HepG2 (cell line): Measurements from ENCODE around the gene BANP. TPM values are rescaled to one million over a fixed set of nuclear protein-coding genes. Genes with fewer than 3 reads are reported as not detected.

Experiments
- EZH2 ChIP-seq: conservative IDR thresholded peaks from 2 replicates; pipeline ENCODE4 v1.6.1; 2012; ENCODE audit warnings: mild to moderate bottlenecking, low read depth, low read length, moderate library complexity
- FOXM1 ChIP-seq: sonication (generic); formaldehyde crosslinking; IDR thresholded peaks from 2 replicates; pipeline ENCODE4 v1.5.0; 2020; ENCODE audit warnings: missing genetic modification reagents
- HDAC2 ChIP-seq: sonication (generic); formaldehyde crosslinking; IDR thresholded peaks from 2 replicates; pipeline ENCODE4 v1.4.0; 2020; ENCODE audit warnings: missing genetic modification reagents
- HDAC6 ChIP-seq: fragments of 200-600 bp; sonication (generic); IDR thresholded peaks from 2 replicates; pipeline ENCODE4 v1.7.0; 2017; ENCODE audit warnings: mild to moderate bottlenecking, antibody characterized with exemption, low read length, low read depth
- HNRNPK ChIP-seq: fragments of 200-400 bp; formaldehyde crosslinking; IDR thresholded peaks from 2 replicates; pipeline ENCODE4 v1.6.1; 2018; ENCODE audit warnings: low read length, low read depth, moderate library complexity, mild to moderate bottlenecking; ENCODE audit not compliant: poor library complexity, severe bottlenecking
- POGZ ChIP-seq: sonication (generic); formaldehyde crosslinking; IDR thresholded peaks from 2 replicates; pipeline ENCODE4 v1.4.0; 2020; ENCODE audit warnings: mild to moderate bottlenecking, missing genetic modification reagents
- RFXANK ChIP-seq: IDR thresholded peaks from 2 replicates; pipeline ENCODE4 v1.6.1; 2016
- SETDB1 ChIP-seq: sonication (generic); formaldehyde crosslinking; IDR thresholded peaks from 2 replicates; pipeline ENCODE4 v1.5.1; 2020; ENCODE audit warnings: missing genetic modification reagents, mild to moderate bottlenecking, borderline replicate concordance
- TOE1 ChIP-seq: sonication (generic); formaldehyde crosslinking; IDR thresholded peaks from 2 replicates; pipeline ENCODE4 v1.4.0; 2020; ENCODE audit warnings: mild to moderate bottlenecking, missing genetic modification reagents
- ZNF557 ChIP-seq: sonication (generic); formaldehyde crosslinking; IDR thresholded peaks from 2 replicates; pipeline ENCODE4 v1.4.0; 2020; ENCODE audit warnings: missing genetic modification reagents
- ZSCAN29 ChIP-seq: sonication (generic); formaldehyde crosslinking; conservative IDR thresholded peaks from 2 replicates; pipeline ENCODE4 v1.4.0; 2020; ENCODE audit warnings: mild to moderate bottlenecking, missing genetic modification reagents
- polyA plus RNA-seq, 8 experiments: library from polyadenylated mRNA; depleted of rRNA in 3 of 8; stranded (reverse) in 7 of 8; unstranded in 1 of 8; fragments of >200 nt; fragmentation: Illumina TruSeq in 4 of 8; extraction: Trizol in 4 of 8; gene quantifications; 2 replicates each; pipeline versions ENCODE4 v1.2.1 to v1.2.3, GENCODE V29; 2011 to 2016; ENCODE audit warnings: low read depth in 4 of 8, missing spikeins in 1 of 8, mixed read lengths in 1 of 8; ENCODE audit not compliant: insufficient read depth in 1 of 8
- total RNA-seq, 5 experiments: library from RNA; depleted of rRNA; stranded (reverse); fragments of >200 nt; fragmentation: Illumina TruSeq; extraction: Trizol; gene quantifications; 2 replicates each; pipeline ENCODE4 v1.2.3, GENCODE V29; 2016; ENCODE audit warnings: low read depth in 1 of 5
- TF ChIP-seq, protein P1 (sequence below): sonication (generic); formaldehyde crosslinking; IDR thresholded peaks from one replicate; pipeline ENCODE4 v1.5.1; 2020; ENCODE audit warnings: mild to moderate bottlenecking, missing genetic modification reagents; ENCODE audit errors: not compliant biosample characterization
- TF ChIP-seq, protein P2 (sequence below): sonication (generic); formaldehyde crosslinking; IDR thresholded peaks from 2 replicates; pipeline ENCODE4 v1.5.0; 2020; ENCODE audit warnings: mild to moderate bottlenecking, missing genetic modification reagents
- TF ChIP-seq, protein P3 (sequence below): sonication (generic); formaldehyde crosslinking; IDR thresholded peaks from 2 replicates; pipeline ENCODE4 v1.5.1; 2020; ENCODE audit warnings: missing genetic modification reagents, mild to moderate bottlenecking, borderline replicate concordance
- TF ChIP-seq, protein P4 (sequence below): sonication (generic); formaldehyde crosslinking; IDR thresholded peaks from 2 replicates; pipeline ENCODE4 v1.5.1; 2020; ENCODE audit warnings: mild to moderate bottlenecking, missing genetic modification reagents

BANP gene
- total and polyA plus RNA-seq, 2 of the 13 experiments (the other 11 are each of a cell fraction or from before 2014, with no cell fraction given): 20.2 to 23.8 TPM

DNA sequence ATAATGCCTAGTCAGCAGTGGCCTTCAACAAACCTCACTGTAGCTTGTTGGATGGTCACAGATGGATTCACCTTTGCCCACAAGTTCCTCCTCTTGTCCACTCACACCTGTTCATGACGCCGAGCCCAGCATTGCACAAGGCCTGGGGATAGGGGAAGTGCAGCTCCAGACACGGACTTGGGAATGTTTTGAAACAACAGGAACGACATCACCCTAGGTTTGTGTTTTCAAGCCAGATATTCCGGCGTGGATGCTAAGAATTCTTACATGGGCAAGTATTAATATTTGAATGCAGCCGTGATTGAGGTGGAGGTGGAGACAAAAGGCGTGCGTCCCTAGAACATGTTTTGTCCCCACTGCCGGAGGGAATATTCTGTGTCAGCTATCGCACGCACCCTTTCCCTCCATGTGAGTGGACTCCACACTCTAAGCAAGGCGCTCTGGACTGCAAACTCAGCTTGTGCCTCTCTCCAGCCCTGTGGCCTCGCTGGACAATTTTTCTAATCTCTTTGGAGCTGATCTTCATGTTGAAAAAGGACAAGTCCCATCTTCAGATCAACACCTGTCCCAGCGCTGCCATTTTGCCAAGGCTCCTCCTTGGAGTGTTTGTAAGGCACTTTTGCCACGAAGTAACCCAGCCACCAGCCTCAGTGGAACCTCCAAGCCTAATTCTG lies 2.0 kb upstream of the BANP start (continued):
- TF ChIP-seq, protein P1, sequence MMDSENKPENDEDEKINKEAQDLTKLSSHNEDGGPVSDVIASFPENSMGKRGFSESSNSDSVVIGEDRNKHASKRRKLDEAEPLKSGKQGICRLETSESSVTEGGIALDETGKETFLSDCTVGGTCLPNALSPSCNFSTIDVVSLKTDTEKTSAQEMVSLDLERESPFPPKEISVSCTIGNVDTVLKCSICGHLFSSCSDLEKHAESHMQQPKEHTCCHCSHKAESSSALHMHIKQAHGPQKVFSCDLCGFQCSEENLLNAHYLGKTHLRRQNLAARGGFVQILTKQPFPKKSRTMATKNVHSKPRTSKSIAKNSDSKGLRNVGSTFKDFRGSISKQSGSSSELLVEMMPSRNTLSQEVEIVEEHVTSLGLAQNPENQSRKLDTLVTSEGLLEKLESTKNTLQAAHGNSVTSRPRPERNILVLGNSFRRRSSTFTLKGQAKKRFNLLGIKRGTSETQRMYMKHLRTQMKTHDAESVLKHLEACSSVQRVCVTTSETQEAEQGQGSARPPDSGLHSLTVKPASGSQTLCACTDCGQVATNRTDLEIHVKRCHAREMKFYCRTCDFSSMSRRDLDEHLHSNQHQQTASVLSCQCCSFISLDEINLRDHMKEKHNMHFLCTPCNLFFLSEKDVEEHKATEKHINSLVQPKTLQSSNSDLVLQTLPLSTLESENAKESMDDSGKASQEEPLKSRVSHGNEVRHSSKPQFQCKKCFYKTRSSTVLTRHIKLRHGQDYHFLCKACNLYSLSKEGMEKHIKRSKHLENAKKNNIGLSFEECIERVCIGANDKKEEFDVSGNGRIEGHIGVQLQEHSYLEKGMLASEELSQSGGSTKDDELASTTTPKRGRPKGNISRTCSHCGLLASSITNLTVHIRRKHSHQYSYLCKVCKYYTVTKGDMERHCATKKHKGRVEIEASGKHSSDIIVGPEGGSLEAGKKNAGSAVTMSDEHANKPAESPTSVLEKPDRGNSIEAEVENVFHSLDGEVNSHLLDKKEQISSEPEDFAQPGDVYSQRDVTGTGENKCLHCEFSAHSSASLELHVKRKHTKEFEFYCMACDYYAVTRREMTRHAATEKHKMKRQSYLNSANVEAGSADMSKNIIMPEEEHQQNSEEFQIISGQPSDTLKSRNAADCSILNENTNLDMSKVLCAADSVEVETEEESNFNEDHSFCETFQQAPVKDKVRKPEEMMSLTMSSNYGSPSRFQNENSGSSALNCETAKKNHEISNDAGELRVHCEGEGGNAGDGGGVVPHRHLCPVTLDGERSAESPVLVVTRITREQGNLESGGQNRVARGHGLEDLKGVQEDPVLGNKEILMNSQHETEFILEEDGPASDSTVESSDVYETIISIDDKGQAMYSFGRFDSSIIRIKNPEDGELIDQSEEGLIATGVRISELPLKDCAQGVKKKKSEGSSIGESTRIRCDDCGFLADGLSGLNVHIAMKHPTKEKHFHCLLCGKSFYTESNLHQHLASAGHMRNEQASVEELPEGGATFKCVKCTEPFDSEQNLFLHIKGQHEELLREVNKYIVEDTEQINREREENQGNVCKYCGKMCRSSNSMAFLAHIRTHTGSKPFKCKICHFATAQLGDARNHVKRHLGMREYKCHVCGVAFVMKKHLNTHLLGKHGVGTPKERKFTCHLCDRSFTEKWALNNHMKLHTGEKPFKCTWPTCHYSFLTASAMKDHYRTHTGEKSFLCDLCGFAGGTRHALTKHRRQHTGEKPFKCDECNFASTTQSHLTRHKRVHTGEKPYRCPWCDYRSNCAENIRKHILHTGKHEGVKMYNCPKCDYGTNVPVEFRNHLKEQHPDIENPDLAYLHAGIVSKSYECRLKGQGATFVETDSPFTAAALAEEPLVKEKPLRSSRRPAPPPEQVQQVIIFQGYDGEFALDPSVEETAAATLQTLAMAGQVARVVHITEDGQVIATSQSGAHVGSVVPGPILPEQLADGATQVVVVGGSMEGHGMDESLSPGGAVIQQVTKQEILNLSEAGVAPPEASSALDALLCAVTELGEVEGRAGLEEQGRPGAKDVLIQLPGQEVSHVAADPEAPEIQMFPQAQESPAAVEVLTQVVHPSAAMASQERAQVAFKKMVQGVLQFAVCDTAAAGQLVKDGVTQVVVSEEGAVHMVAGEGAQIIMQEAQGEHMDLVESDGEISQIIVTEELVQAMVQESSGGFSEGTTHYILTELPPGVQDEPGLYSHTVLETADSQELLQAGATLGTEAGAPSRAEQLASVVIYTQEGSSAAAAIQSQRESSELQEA (CRISPR knock-in tag): no peak
- TF ChIP-seq TOE1: no peak
- no peak for TF ChIP-seq HNRNPK
- TF ChIP-seq ZNF557 (CRISPR knock-in tag): no peak
- TF ChIP-seq RFXANK (CRISPR knock-in tag): no peak
- TF ChIP-seq POGZ (CRISPR knock-in tag): no peak
- TF ChIP-seq, protein P2, sequence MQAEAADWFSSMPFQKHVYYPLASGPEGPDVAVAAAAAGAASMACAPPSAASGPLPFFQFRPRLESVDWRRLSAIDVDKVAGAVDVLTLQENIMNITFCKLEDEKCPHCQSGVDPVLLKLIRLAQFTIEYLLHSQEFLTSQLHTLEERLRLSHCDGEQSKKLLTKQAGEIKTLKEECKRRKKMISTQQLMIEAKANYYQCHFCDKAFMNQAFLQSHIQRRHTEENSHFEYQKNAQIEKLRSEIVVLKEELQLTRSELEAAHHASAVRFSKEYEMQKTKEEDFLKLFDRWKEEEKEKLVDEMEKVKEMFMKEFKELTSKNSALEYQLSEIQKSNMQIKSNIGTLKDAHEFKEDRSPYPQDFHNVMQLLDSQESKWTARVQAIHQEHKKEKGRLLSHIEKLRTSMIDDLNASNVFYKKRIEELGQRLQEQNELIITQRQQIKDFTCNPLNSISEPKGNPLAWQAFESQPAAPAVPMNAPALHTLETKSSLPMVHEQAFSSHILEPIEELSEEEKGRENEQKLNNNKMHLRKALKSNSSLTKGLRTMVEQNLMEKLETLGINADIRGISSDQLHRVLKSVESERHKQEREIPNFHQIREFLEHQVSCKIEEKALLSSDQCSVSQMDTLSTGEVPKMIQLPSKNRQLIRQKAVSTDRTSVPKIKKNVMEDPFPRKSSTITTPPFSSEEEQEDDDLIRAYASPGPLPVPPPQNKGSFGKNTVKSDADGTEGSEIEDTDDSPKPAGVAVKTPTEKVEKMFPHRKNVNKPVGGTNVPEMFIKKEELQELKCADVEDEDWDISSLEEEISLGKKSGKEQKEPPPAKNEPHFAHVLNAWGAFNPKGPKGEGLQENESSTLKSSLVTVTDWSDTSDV: no peak
- TF ChIP-seq HDAC2 (CRISPR knock-in tag): peak; percentile 73; the same call in 1 of the 2 replicates
- no peak for TF ChIP-seq SETDB1
- no peak for TF ChIP-seq EZH2
- TF ChIP-seq, protein P3, sequence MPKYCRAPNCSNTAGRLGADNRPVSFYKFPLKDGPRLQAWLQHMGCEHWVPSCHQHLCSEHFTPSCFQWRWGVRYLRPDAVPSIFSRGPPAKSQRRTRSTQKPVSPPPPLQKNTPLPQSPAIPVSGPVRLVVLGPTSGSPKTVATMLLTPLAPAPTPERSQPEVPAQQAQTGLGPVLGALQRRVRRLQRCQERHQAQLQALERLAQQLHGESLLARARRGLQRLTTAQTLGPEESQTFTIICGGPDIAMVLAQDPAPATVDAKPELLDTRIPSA: no peak
- TF ChIP-seq ZSCAN29 (CRISPR knock-in tag): no peak
- TF ChIP-seq HDAC6: no peak
- TF ChIP-seq FOXM1 (CRISPR knock-in tag): no peak
- TF ChIP-seq, protein P4, sequence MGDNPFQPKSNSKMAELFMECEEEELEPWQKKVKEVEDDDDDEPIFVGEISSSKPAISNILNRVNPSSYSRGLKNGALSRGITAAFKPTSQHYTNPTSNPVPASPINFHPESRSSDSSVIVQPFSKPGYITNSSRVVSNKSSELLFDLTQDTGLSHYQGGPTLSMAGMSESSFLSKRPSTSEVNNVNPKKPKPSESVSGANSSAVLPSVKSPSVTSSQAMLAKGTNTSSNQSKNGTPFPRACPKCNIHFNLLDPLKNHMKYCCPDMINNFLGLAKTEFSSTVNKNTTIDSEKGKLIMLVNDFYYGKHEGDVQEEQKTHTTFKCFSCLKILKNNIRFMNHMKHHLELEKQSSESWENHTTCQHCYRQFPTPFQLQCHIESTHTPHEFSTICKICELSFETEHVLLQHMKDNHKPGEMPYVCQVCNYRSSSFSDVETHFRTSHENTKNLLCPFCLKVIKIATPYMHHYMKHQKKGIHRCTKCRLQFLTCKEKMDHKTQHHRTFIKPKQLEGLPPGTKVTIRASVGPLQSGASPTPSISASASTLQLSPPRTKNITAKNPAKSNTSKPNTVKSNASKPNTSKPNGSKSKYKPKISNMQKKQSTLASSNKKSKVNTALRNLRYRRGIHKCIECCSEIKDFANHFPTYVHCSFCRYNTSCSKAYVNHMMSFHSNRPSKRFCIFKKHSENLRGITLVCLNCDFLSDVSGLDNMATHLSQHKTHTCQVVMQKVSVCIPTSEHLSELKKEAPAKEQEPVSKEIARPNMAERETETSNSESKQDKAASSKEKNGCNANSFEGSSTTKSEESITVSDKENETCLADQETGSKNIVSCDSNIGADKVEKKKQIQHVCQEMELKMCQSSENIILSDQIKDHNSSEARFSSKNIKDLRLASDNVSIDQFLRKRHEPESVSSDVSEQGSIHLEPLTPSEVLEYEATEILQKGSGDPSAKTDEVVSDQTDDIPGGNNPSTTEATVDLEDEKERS (CRISPR knock-in tag): 0 out of 2 replicates have a peak, but pooled peaks have one; percentile 33
